Naive thymus-derived CD4-positive, alpha-beta T cell (primary cell): ENCODE results near the gene EMILIN2. TPM values are rescaled to one million over a fixed set of nuclear protein-coding genes. Genes with fewer than 3 reads are reported as not detected.

ENCODE experiments used
- ATAC-seq: fragments of 150-1000 bp; cut with Tn5 transposase; 2 replicates; pipeline ENCODE4 v1.10.0; 2021; ENCODE audit warnings: mild to moderate bottlenecking, moderate library complexity
- CTCF ChIA-PET: fragments of 350-600 bp; sonication (Branson Sonifier 250); formaldehyde crosslinking; loops from one replicate; lab custom pipeline; 2021; ENCODE audit warnings: antibody characterized with exemption; lab: Charles Lee
- POLR2A ChIA-PET: fragments of 350-600 bp; sonication (Branson Sonifier 250); formaldehyde crosslinking; loops from one replicate; lab custom pipeline; 2021; ENCODE audit warnings: antibody characterized with exemption, inconsistent platforms; lab: Charles Lee
- DNase-seq, 9 donors: peaks; one replicate each; pipeline versions ENCODE4 v3.0.0 to v3.0.0-alpha.2; 2020 to 2022; ENCODE audit warnings: mixed read lengths in 1 of 9
- H3K27ac ChIP-seq: one replicate; pipeline ENCODE4 v1.7.0; 2013; ENCODE audit warnings: mild to moderate bottlenecking, low read depth, low read length, moderate library complexity
- H3K27me3 ChIP-seq, 2 donors: one replicate each; pipeline ENCODE4 v1.7.0; 2013; ENCODE audit warnings: low read length in 2 of 2, mild to moderate bottlenecking in 2 of 2, moderate library complexity in 2 of 2; ENCODE audit not compliant: control insufficient read depth in 2 of 2, insufficient read depth in 2 of 2
- H3K36me3 ChIP-seq, 3 experiments: 1 replicate in 2 of 3; 2 replicates in 1 of 3; pipeline ENCODE4 v1.7.0; 2013; ENCODE audit warnings: low read length in 3 of 3, mild to moderate bottlenecking in 3 of 3, moderate library complexity in 1 of 3; ENCODE audit not compliant: insufficient read depth in 3 of 3, control insufficient read depth in 2 of 3
- H3K4me1 ChIP-seq, 2 donors: one replicate each; pipeline ENCODE4 v1.7.0; 2013; ENCODE audit warnings: low read length in 2 of 2, mild to moderate bottlenecking in 2 of 2, moderate library complexity in 1 of 2; ENCODE audit not compliant: control insufficient read depth in 2 of 2, insufficient read depth in 2 of 2
- H3K4me3 ChIP-seq: 2 replicates; pipeline ENCODE4 v1.7.0; 2013; ENCODE audit warnings: mild to moderate bottlenecking, low read length
- H3K9me3 ChIP-seq, 3 experiments: 1 replicate in 2 of 3; 2 replicates in 1 of 3; pipeline ENCODE4 v1.7.0; 2013; ENCODE audit warnings: low read length in 3 of 3; ENCODE audit not compliant: control insufficient read depth in 2 of 3
- H3K27ac Mint-ChIP-seq, 9 donors: one replicate each; pipeline ENCODE4 v1.8.0; 2020 to 2022; ENCODE audit warnings: mixed read lengths in 9 of 9, mild to moderate bottlenecking in 8 of 9, moderate library complexity in 5 of 9, inconsistent platforms in 2 of 9
- H3K27me3 Mint-ChIP-seq, 5 donors: one replicate each; pipeline ENCODE4 v1.8.0; 2021 to 2022; ENCODE audit warnings: mixed read lengths in 5 of 5, mild to moderate bottlenecking in 1 of 5
- H3K36me3 Mint-ChIP-seq, 5 donors: one replicate each; pipeline ENCODE4 v1.8.0; 2020 to 2022; ENCODE audit warnings: mixed read lengths in 5 of 5, mild to moderate bottlenecking in 3 of 5, inconsistent platforms in 1 of 5
- H3K4me1 Mint-ChIP-seq, 7 donors: one replicate each; pipeline ENCODE4 v1.8.0; 2020 to 2022; ENCODE audit warnings: mixed read lengths in 7 of 7, mild to moderate bottlenecking in 3 of 7, inconsistent platforms in 1 of 7
- H3K4me3 Mint-ChIP-seq, 10 donors: one replicate each; pipeline ENCODE4 v1.8.0; 2020 to 2022; ENCODE audit warnings: mild to moderate bottlenecking in 10 of 10, mixed read lengths in 10 of 10, moderate library complexity in 6 of 10, inconsistent platforms in 2 of 10
- H3K9me3 Mint-ChIP-seq, 11 donors: one replicate each; pipeline ENCODE4 v1.8.0; 2020 to 2022; ENCODE audit warnings: mixed read lengths in 11 of 11, mild to moderate bottlenecking in 4 of 11, inconsistent platforms in 1 of 11, moderate library complexity in 1 of 11
- intact Hi-C, 2 donors: fragments of 100-400 bp; cut with micrococcal nuclease; formaldehyde crosslinking; loops; one replicate each; pipeline ENCODE4 v1.15.1; 2023
- polyA plus RNA-seq, 2 donors: library from polyadenylated mRNA; unstranded; fragments of 300-500 nt; fragmentation: Illumina TruSeq; gene quantifications; one replicate each; pipeline ENCODE4 v1.2.3, GENCODE V29; 2021
- total RNA-seq, 6 experiments: library from RNA in 5 of 6; stranded (reverse) in 5 of 6; gene quantifications; 1 replicate in 5 of 6; 2 replicates in 1 of 6; pipeline ENCODE4 v1.2.3 and lab custom pipeline; 2021 to 2026

The EMILIN2 gene
- total and polyA plus RNA-seq, 7 experiments from 2014 or later, result 2.9 to 51.1 (median 7.7) TPM

DNA sequence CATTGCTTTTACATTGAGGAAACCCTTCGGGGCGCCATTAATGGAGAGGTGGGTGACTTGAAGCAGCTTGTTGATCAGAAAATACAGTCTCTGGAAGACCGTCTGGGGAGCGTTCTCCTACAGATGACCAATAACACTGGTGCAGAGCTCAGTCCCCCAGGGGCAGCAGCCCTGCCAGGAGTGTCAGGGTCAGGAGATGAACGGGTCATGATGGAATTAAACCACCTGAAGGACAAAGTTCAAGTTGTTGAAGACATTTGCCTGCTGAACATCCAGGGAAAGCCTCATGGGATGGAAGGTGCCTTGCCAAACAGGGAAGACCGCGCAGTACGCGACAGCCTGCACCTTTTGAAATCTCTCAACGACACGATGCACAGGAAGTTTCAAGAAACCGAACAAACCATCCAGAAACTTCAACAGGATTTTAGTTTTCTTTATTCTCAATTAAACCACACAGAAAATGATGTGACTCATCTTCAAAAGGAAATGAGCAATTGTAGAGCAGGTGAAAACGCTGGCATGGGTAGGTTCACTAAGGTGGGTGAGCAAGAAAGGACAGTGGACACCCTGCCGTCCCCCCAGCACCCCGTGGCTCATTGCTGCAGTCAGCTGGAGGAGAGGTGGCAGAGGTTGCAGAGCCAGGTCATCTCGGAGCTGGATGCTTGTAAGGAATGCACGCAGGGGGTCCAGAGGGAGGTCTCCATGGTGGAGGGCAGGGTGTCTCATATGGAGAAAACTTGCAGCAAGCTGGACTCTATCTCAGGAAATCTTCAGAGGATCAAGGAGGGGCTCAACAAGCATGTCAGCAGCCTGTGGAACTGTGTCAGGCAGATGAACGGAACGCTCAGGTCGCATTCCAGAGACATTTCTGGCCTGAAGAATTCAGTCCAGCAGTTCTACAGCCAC, 45.0 kb downstream of the EMILIN2 start:
- Mint-ChIP-seq H3K9me3 (peaks cover 5 to 19% (median 8%) of the 10 kb centered on the region in 11 donors), H3K36me3 (peaks cover 4 to 34% (median 5%) of the 10 kb centered on the region in 5 donors), H3K4me3 (peak overlapping the region; percentile 55 to 86 (median 78)), H3K4me1 (peaks cover 40 to 64% (median 57%) of the 10 kb centered on the region in 7 donors), H3K27ac (peak overlapping the region; percentile 67 to 90 (median 86)), H3K27me3 (no peaks in the 10 kb centered on the region)
- Histone ChIP-seq H3K9me3 (no peaks in the 10 kb centered on the region), H3K36me3 (no peaks in the 10 kb centered on the region), H3K4me1 (peaks cover 19 to 27% of the 10 kb centered on the region in 2 donors), H3K27me3 (no peaks in the 10 kb centered on the region), H3K4me3 (peak overlapping the region; percentile 44), H3K27ac (peak overlapping the region; percentile 9)
- ChIA-PET POLR2A (interaction anchor here (0.6 to 1.1 kb wide), 4 partner anchors 11 to 355 kb away, joined by 3 to 4 read pairs (median 3); no protein-coding TSS in a partner anchor), CTCF (no interaction called here)
- DNase-seq (peak in 5 of 9 donors; percentile 29 to 42 (median 40)), ATAC-seq (no peak)
- intact Hi-C loops, result loop anchor here (1.0 to 5.0 kb wide), 2 partner anchors 15 to 44 kb away; partner anchors contain the start of gene EMILIN2 (in 2 of the 2)

DNA sequence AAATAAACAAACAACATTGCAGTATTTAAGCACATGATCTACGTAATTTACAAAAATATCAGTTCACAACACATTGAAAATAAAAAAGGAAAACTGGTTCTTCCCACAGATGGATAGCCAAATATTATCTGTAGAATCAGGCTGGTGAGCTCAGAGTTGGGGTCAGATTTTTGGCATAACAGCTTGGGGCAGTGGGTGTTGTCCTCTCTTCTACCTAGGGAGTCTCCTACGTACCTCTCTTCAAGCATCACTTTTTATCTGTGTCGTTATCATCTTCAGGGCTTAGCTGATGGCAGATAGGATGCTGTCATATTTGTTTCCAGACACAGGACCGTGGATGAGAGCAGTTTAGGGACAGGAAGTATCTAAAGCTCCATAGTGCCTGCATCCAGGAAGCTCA, 46.2 kb downstream of the EMILIN2 start:
- H3K27ac Mint-ChIP-seq, result peak overlapping the region in 7 of 9 donors; percentile 3 to 89 (median 67)
- H3K36me3 Mint-ChIP-seq, result peaks cover 0 to 28% (median 0%) of the 10 kb centered on the region in 5 donors
- no peak for DNase-seq
- ChIA-PET POLR2A (interaction anchor here (1.1 kb wide), 1 partner anchor 8 kb away, joined by 4 read pairs; no protein-coding TSS in a partner anchor), CTCF (no interaction called here)
- no peak overlapping the region for H3K27ac ChIP-seq
- H3K4me1 Mint-ChIP-seq, result peaks cover 45 to 59% (median 57%) of the 10 kb centered on the region in 7 donors
- H3K4me3 Mint-ChIP-seq, result peak overlapping the region in 8 of 10 donors; percentile 10 to 86 (median 50)
- H3K27me3 ChIP-seq, result no peaks in the 10 kb centered on the region
- H3K36me3 ChIP-seq, result no peaks in the 10 kb centered on the region
- no peak for ATAC-seq
- intact Hi-C loops, result loop anchor here (5.0 kb wide), 1 partner anchor 46 kb away; the partner anchor contains the start of gene EMILIN2 (in 2 of the 2)
- peaks cover 0 to 13% (median 0%) of the 10 kb centered on the region in 11 donors for H3K9me3 Mint-ChIP-seq
- no peaks in the 10 kb centered on the region for H3K27me3 Mint-ChIP-seq
- H3K4me1 ChIP-seq, result peaks cover 19 to 27% of the 10 kb centered on the region in 2 donors
- H3K9me3 ChIP-seq, result no peaks in the 10 kb centered on the region
- H3K4me3 ChIP-seq, result no peak overlapping the region

DNA sequence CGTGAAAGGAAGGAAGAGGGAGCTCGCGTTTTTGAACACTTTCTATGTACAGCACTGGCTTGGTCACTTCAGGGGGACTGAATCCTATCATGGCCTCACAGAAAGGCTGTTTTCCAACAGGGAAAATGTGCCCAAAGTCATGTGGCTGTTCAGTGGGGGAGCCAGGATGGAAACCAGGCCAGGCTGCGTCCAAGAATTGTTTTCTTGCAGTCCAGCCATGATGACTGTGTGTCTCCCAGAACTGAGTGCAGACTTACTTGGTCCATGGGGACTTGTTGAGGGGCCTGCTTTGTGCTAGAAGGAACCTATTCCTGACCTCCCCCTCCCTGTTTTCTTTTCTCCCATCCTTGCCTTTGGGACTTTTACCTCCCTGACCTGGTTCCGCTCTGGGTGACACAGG, 46.9 kb downstream of the EMILIN2 start:
- Mint-ChIP-seq H3K4me1 (peaks cover 47 to 63% (median 58%) of the 10 kb centered on the region in 7 donors), H3K4me3 (peak overlapping the region in 1 of 10 donors; percentile 51), H3K27me3 (no peaks in the 10 kb centered on the region), H3K27ac (peak overlapping the region in 1 of 9 donors; percentile 89), H3K36me3 (peaks cover 0 to 26% (median 0%) of the 10 kb centered on the region in 5 donors), H3K9me3 (peaks cover 0 to 13% (median 0%) of the 10 kb centered on the region in 11 donors)
- ChIA-PET POLR2A (interaction anchor here (1.1 kb wide), 1 partner anchor 9 kb away, joined by 4 read pairs; no protein-coding TSS in a partner anchor), CTCF (no interaction called here)
- intact Hi-C loops, result loop anchor here (5.0 kb wide), 1 partner anchor 46 kb away; the partner anchor contains the start of gene EMILIN2 (in 2 of the 2)
- DNase-seq, result no peak
- Histone ChIP-seq H3K4me3 (no peak overlapping the region), H3K9me3 (no peaks in the 10 kb centered on the region), H3K4me1 (peaks cover 19 to 27% of the 10 kb centered on the region in 2 donors), H3K27ac (no peak overlapping the region), H3K36me3 (no peaks in the 10 kb centered on the region), H3K27me3 (no peaks in the 10 kb centered on the region)
- ATAC-seq, result no peak

DNA sequence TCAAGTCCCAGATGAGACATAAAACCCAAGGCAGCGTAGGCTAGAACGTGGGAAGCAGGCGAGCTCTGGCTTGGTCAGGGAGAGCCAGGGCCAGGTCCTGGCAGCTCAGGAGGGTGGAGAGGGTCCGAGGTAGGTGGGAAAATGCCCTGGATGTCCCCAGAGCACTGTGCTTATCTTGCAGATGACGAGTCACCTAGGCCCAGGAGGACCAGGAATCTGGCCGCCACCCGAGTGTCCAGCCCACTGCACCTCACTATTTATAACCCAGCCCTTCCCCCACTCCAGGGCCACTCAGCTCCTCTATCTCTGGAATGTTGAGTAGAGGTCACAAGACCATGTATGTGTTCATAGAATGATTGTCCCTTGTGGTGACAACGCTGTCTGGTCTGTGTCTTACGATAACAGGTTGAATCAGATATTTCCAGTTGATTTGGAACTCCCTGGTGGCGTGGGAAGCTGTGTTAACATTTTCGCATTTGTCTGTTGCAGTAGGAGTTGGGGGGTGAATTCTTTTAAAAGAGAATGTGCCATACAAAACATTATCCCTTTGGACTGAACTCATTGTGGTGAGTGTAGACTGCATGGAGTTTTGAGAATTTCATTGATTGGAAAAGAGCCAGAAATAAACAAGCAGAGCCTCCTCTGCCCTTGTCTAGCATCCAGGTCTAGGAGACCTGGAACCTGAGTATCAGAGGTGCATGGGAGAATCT, 47.5 kb downstream of the EMILIN2 start:
- CTCF ChIA-PET, result no interaction called here
- intact Hi-C loops, result loop anchor here (5.0 kb wide), 1 partner anchor 47 kb away; the partner anchor contains the start of gene EMILIN2 (in 2 of the 2)
- POLR2A ChIA-PET, result interaction anchor here (1.5 kb wide), 1 partner anchor 12 kb away, joined by 3 read pairs; no protein-coding TSS in a partner anchor
- H3K27me3 ChIP-seq, result no peaks in the 10 kb centered on the region
- Mint-ChIP-seq H3K36me3 (peaks cover 0 to 26% (median 0%) of the 10 kb centered on the region in 5 donors), H3K27ac (peak overlapping the region in 3 of 9 donors; percentile 18 to 34 (median 34)), H3K9me3 (peaks cover 0 to 13% (median 0%) of the 10 kb centered on the region in 11 donors), H3K4me1 (peaks cover 47 to 65% (median 57%) of the 10 kb centered on the region in 7 donors), H3K4me3 (peak overlapping the region in 1 of 10 donors; percentile 23), H3K27me3 (no peaks in the 10 kb centered on the region)
- H3K36me3 ChIP-seq, result no peaks in the 10 kb centered on the region
- DNase-seq, result no peak
- H3K4me1 ChIP-seq, result peaks cover 19 to 27% of the 10 kb centered on the region in 2 donors
- H3K4me3 ChIP-seq, result no peak overlapping the region
- ATAC-seq, result no peak
- no peak overlapping the region for H3K27ac ChIP-seq
- no peaks in the 10 kb centered on the region for H3K9me3 ChIP-seq

DNA sequence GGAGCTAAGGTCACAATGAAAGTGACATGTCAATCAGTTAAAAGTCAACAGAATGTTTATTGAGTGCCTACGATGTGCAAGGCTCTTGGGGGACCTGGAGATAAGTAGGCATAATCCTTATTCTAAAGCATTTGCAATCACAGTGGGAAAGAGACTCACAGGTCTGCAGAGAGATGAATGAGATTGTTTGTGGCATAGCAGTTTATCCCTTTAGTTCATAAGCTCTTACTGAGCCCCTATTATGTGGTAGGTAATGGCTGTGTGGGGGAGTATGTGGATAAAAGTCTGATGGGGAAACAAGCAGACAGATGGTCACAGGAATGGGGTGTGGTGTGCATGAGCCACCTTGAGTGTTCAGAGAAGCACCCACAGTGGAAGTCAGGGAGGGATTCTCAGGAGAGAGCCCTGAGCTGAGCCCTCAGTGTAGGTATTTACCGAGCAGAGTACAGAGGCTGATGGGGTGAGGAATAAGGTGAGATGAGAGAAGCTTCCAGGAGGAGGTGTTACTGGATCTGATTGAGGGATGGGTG, 48.1 kb downstream of the EMILIN2 start:
- intact Hi-C loops, result loop anchor here (5.0 kb wide), 1 partner anchor 48 kb away; the partner anchor contains the start of gene EMILIN2 (in 2 of the 2)
- no peaks in the 10 kb centered on the region for H3K27me3 Mint-ChIP-seq
- POLR2A ChIA-PET, result interaction anchor here (1.5 kb wide), 1 partner anchor 11 kb away, joined by 3 read pairs; no protein-coding TSS in a partner anchor

More for the DNA sequence above, 48.1 kb downstream of the EMILIN2 start:
- H3K4me1 ChIP-seq, result peaks cover 19 to 24% of the 10 kb centered on the region in 2 donors
- Mint-ChIP-seq H3K4me1 (peaks cover 42 to 59% (median 51%) of the 10 kb centered on the region in 7 donors), H3K27ac (peak overlapping the region in 4 of 9 donors; percentile 18 to 64 (median 41)), H3K4me3 (peak overlapping the region in 1 of 10 donors; percentile 23), H3K36me3 (peaks cover 0 to 23% (median 0%) of the 10 kb centered on the region in 5 donors), H3K9me3 (peaks cover 0 to 11% (median 0%) of the 10 kb centered on the region in 11 donors)
- no peaks in the 10 kb centered on the region for H3K9me3 ChIP-seq
- H3K4me3 ChIP-seq, result no peak overlapping the region
- DNase-seq (no peak), ATAC-seq (no peak)
- H3K27ac ChIP-seq, result no peak overlapping the region
- no peaks in the 10 kb centered on the region for H3K36me3 ChIP-seq
- CTCF ChIA-PET, result no interaction called here
- no peaks in the 10 kb centered on the region for H3K27me3 ChIP-seq
